Measurements from ENCODE around the gene STUM. TPM values are rescaled to one million over a fixed set of nuclear protein-coding genes. Genes with fewer than 3 reads are reported as not detected.

The STUM gene
- total RNA-seq, 2 experiments from 2014 or later = not detected

DNA sequence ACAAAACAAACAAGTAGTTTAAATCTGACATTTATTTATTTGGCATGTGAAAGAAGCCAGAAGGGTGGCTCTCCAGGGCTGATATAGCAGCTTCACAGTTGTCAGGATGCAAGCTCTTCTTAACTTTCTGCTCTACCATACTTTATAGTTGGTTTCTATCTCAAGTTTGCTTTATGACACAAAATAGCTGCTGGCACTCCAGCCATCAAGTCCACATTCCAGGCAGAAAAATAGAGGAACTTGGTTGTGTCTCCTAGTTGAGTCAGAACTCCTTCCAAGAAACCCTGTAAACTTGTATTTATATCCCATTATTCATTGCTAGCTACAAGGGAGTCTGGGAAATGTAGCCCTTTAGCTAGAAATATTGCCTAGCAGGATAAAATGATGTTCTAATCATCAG is 24.0 kb upstream of the STUM start:
- ChIA-PET POLR2A (no interaction called here), CTCF (no interaction called here)
- Mint-ChIP-seq H3K36me3 (ENCODE audit: low read depth) (no peaks in the 10 kb centered on the region), H3K9me3 (no peaks in the 10 kb centered on the region), H3K27me3 (peaks cover 20% of the 10 kb centered on the region), H3K4me3 (no peak overlapping the region), H3K4me1 (ENCODE audit: low read depth) (no peaks in the 10 kb centered on the region), H3K27ac (no peak overlapping the region)
- DNase-seq (no peak), ATAC-seq (ENCODE audit: poor library complexity) (no peak)
- H3K4me3 ChIP-seq (ENCODE audit: low read length) = no peak overlapping the region
- TF ChIP-seq, protein P1, sequence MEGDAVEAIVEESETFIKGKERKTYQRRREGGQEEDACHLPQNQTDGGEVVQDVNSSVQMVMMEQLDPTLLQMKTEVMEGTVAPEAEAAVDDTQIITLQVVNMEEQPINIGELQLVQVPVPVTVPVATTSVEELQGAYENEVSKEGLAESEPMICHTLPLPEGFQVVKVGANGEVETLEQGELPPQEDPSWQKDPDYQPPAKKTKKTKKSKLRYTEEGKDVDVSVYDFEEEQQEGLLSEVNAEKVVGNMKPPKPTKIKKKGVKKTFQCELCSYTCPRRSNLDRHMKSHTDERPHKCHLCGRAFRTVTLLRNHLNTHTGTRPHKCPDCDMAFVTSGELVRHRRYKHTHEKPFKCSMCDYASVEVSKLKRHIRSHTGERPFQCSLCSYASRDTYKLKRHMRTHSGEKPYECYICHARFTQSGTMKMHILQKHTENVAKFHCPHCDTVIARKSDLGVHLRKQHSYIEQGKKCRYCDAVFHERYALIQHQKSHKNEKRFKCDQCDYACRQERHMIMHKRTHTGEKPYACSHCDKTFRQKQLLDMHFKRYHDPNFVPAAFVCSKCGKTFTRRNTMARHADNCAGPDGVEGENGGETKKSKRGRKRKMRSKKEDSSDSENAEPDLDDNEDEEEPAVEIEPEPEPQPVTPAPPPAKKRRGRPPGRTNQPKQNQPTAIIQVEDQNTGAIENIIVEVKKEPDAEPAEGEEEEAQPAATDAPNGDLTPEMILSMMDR (IDR thresholded peaks at IDR 0.05) = no peak
- intact Hi-C loops (cut with DNase I, micrococcal nuclease) = no loop called here
- H3K9me3 ChIP-seq (ENCODE audit: control insufficient read depth in 1 of 2, insufficient read depth in 1 of 2, low read length in 2 of 2) = peaks cover 0 to 9% of the 10 kb centered on the region in 2 experiments
- H3K4me1 ChIP-seq (ENCODE audit: insufficient read depth, low read length) = peaks cover 3% of the 10 kb centered on the region
- H3K27me3 ChIP-seq (ENCODE audit: control insufficient read depth in 1 of 2, insufficient read depth in 2 of 2, low read length in 2 of 2) = peaks cover 0 to 4% of the 10 kb centered on the region in 2 experiments
- no peak overlapping the region for H3K27ac ChIP-seq (ENCODE audit: low read depth in 1 of 2, low read length in 2 of 2)
- no peaks in the 10 kb centered on the region for H3K36me3 ChIP-seq (ENCODE audit: insufficient read depth, low read length)

DNA sequence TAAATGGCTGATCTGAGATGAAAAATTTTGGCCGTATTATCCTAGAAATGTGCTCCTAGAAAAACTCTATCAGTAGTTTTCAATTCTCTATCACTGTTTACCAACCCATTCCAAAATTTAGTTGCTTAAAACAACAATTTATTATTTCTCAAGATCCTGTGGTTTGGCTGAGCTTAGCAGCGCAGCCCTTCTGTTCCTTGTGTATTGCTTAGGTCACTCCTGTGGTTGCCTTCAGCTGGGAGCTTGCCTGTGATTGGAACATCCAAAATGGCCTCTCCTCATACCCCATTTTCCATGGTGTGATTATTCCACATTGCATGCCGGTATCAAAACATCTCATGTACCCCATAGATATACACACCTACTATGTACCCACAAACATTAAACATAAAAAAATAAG is 22.8 kb upstream of the STUM start:
- intact Hi-C loops (cut with DNase I, micrococcal nuclease) = no loop called here
- Mint-ChIP-seq H3K4me1 (ENCODE audit: low read depth) (no peaks in the 10 kb centered on the region), H3K27ac (no peak overlapping the region), H3K27me3 (peaks cover 20% of the 10 kb centered on the region), H3K4me3 (no peak overlapping the region), H3K9me3 (no peaks in the 10 kb centered on the region), H3K36me3 (ENCODE audit: low read depth) (no peaks in the 10 kb centered on the region)
- no peak overlapping the region for H3K4me3 ChIP-seq (ENCODE audit: low read length)
- TF ChIP-seq, protein P1 (IDR thresholded peaks at IDR 0.05) = no peak
- ChIA-PET CTCF (no interaction called here), POLR2A (no interaction called here)
- H3K27ac ChIP-seq (ENCODE audit: low read depth in 1 of 2, low read length in 2 of 2) = no peak overlapping the region
- no peaks in the 10 kb centered on the region for H3K36me3 ChIP-seq (ENCODE audit: insufficient read depth, low read length)
- peaks cover 0 to 9% of the 10 kb centered on the region in 2 experiments for H3K9me3 ChIP-seq (ENCODE audit: control insufficient read depth in 1 of 2, insufficient read depth in 1 of 2, low read length in 2 of 2)
- H3K27me3 ChIP-seq (ENCODE audit: control insufficient read depth in 1 of 2, insufficient read depth in 2 of 2, low read length in 2 of 2) = no peaks in the 10 kb centered on the region
- peaks cover 3% of the 10 kb centered on the region for H3K4me1 ChIP-seq (ENCODE audit: insufficient read depth, low read length)
- DNase-seq (no peak), ATAC-seq (ENCODE audit: poor library complexity) (no peak)

GRCh38 chr1:226526801-226527595 is 21.6 kb upstream of the STUM start:
- Mint-ChIP-seq H3K36me3 (ENCODE audit: low read depth) (no peaks in the 10 kb centered on the region), H3K4me1 (ENCODE audit: low read depth) (no peaks in the 10 kb centered on the region)
- TF ChIP-seq, protein P1 (IDR thresholded peaks at IDR 0.05) = no peak

More at GRCh38 chr1:226526801-226527595, 21.6 kb upstream of the STUM start:
- no peak overlapping the region for H3K27ac ChIP-seq (ENCODE audit: low read depth in 1 of 2, low read length in 2 of 2)
- no peak overlapping the region for H3K4me3 Mint-ChIP-seq
- H3K27me3 ChIP-seq (ENCODE audit: control insufficient read depth in 1 of 2, insufficient read depth in 2 of 2, low read length in 2 of 2) = no peaks in the 10 kb centered on the region
- DNase-seq = peak in 1 of 14 experiments; percentile 4
- peaks cover 0 to 9% of the 10 kb centered on the region in 2 experiments for H3K9me3 ChIP-seq (ENCODE audit: control insufficient read depth in 1 of 2, insufficient read depth in 1 of 2, low read length in 2 of 2)
- ChIA-PET POLR2A (no interaction called here), CTCF (no interaction called here)
- H3K36me3 ChIP-seq (ENCODE audit: insufficient read depth, low read length) = no peaks in the 10 kb centered on the region
- peaks cover 25% of the 10 kb centered on the region for H3K27me3 Mint-ChIP-seq
- H3K4me1 ChIP-seq (ENCODE audit: insufficient read depth, low read length) = peaks cover 3% of the 10 kb centered on the region
- no peak overlapping the region for H3K27ac Mint-ChIP-seq
- intact Hi-C loops (cut with DNase I, micrococcal nuclease) = no loop called here
- no peak for ATAC-seq (ENCODE audit: poor library complexity)
- no peaks in the 10 kb centered on the region for H3K9me3 Mint-ChIP-seq
- no peak overlapping the region for H3K4me3 ChIP-seq (ENCODE audit: low read length)

Data from CD4-positive, alpha-beta T cell (primary cell).